Measurements from ENCODE around the gene COPG2. TPM values are rescaled to one million over a fixed set of nuclear protein-coding genes. Genes with fewer than 3 reads are reported as not detected.

The COPG2 gene
- total and polyA plus RNA-seq, 2 donors (not counting 1 experiment from before 2014, with no cell fraction given), result 6.1 to 13.4 TPM

DNA sequence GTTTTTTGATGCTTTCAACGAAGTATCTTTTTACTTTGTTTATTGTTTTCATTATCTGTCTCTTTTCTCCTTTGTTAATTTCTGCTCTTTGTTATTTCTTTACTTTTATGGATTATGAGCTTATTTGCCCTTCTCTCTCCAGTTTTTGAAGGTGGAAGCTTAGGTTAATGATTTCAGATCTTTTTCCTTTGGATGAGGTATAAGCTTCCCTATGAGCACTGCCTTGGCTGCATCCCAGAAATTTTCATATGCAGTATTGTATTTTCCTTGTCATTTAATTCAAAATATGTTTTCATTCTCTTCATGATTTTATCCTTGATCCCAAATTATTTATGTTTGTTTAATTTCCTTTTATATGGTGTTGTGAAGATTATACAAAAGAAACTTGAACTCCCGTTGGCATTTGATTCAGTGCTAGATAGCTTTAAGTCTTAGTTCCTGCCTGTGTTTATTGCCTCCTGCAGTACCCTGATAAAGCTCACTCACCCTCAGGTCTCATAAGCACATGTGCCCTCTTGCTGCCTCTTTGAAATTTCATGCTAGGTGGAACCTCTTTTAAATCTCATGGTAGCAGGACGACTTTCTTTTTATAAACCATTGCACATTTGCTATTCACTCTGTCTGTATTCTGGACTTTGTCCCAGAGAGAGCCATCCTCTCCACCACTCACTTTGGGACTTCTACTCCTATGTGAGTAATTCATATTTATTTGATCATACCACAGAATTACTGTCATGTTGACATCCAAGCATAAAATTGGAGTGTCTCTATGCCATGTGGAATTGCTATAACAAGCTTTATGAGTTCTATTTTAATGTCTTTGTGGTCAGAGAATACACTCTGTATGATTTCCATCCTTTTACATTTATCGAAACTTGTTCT lies 204.8 kb downstream of the COPG2 start:
- H2AFZ ChIP-seq (ENCODE audit: insufficient read depth, low read depth, low read length, poor library complexity, severe bottlenecking), result no peak overlapping the region
- H4K20me1 ChIP-seq (ENCODE audit: control insufficient read depth, insufficient read depth, low read length, poor library complexity, severe bottlenecking), result no peaks in the 10 kb centered on the region
- H3K9me3 ChIP-seq (ENCODE audit: control extremely low read depth in 1 of 3, control insufficient read depth in 2 of 3, insufficient read depth in 1 of 3, low read length in 2 of 3), result peaks cover 0 to 7% (median 3%) of the 10 kb centered on the region in 3 donors
- no peak overlapping the region for H3K4me3 Mint-ChIP-seq
- H3K9me3 Mint-ChIP-seq (ENCODE audit: insufficient read depth), result peaks cover 3% of the 10 kb centered on the region
- no peaks in the 10 kb centered on the region for H3K36me3 ChIP-seq (replicated peaks in 1 of 2; ENCODE audit: control extremely low read depth in 1 of 2, control insufficient read depth in 1 of 2, extremely low read depth in 1 of 2, insufficient read depth in 2 of 2, low read length in 1 of 2)
- H3K4me2 ChIP-seq (replicated peaks; ENCODE audit: low read depth, low read length, poor library complexity, severe bottlenecking), result no peak overlapping the region
- H3K79me2 ChIP-seq (ENCODE audit: control insufficient read depth, insufficient read depth, low read length), result no peaks in the 10 kb centered on the region
- no peak for ATAC-seq (ENCODE audit: low read depth)
- no peaks in the 10 kb centered on the region for H3K4me1 Mint-ChIP-seq
- POLR2A ChIA-PET, result no interaction called here
- no peak overlapping the region for H3K27ac Mint-ChIP-seq
- peaks cover 0 to 3% (median 0%) of the 10 kb centered on the region in 4 experiments for H3K27me3 ChIP-seq (replicated peaks in 1 of 4; ENCODE audit: control extremely low read depth in 1 of 4, control insufficient read depth in 3 of 4, insufficient read depth in 4 of 4, low read length in 3 of 4)
- intact Hi-C loops (cut with micrococcal nuclease), result no loop called here
- H3K9ac ChIP-seq (ENCODE audit: low read length), result no peak overlapping the region
- no peaks in the 10 kb centered on the region for H3K4me1 ChIP-seq (ENCODE audit: control insufficient read depth in 2 of 2, insufficient read depth in 2 of 2, low read length in 2 of 2)
- 33% methylated on average over 1 of the region's 4 CpGs for WGBS (ENCODE audit: insufficient coverage)
- H3K4me3 ChIP-seq (ENCODE audit: control extremely low read depth in 1 of 5, extremely low read depth in 1 of 5, insufficient read depth in 1 of 5, low read depth in 2 of 5, low read length in 4 of 5), result no peak overlapping the region
- CTCF ChIA-PET, result interaction anchor here (0.8 to 1.3 kb wide), 2 partner anchors 16 to 21 kb away, joined by 3 read pairs; no protein-coding TSS in a partner anchor
- TF ChIP-seq CTCF (IDR thresholded peaks at IDR 0.05) (no peak), EZH2 (IDR thresholded peaks at IDR 0.05; ENCODE audit: borderline replicate concordance, insufficient read depth, low read depth, low read length, poor library complexity, severe bottlenecking) (no peak)
- no peak for DNase-seq
- H3K27me3 Mint-ChIP-seq, result peaks cover 16% of the 10 kb centered on the region
- H3K27ac ChIP-seq (ENCODE audit: low read length in 2 of 2), result no peak overlapping the region

DNA sequence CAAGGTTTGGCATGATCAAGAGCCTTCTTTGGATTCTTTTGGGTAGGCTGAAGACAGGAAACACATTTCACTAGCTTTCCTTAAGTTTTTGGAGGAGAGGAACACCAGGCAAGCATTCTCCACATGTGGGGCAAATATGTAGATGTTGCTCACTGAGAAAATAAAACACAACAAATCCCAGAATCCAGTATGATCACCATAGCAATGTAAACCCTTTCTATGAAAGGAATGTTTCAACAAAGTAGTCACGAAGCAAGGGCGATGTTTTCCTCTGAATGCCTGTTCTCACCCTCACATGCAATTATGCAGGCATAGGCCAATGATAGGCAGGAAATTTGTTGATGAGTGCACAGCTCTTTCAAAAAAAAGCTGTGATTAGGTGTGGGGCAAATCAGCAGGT lies 207.3 kb downstream of the COPG2 start:
- Histone ChIP-seq H3K79me2 (ENCODE audit: control insufficient read depth, insufficient read depth, low read length) (no peaks in the 10 kb centered on the region), H3K4me2 (replicated peaks; ENCODE audit: low read depth, low read length, poor library complexity, severe bottlenecking) (no peak overlapping the region), H4K20me1 (ENCODE audit: control insufficient read depth, insufficient read depth, low read length, poor library complexity, severe bottlenecking) (no peaks in the 10 kb centered on the region), H3K4me3 (ENCODE audit: control extremely low read depth in 1 of 5, extremely low read depth in 1 of 5, insufficient read depth in 1 of 5, low read depth in 2 of 5, low read length in 4 of 5) (no peak overlapping the region), H2AFZ (ENCODE audit: insufficient read depth, low read depth, low read length, poor library complexity, severe bottlenecking) (no peak overlapping the region), H3K9me3 (ENCODE audit: control extremely low read depth in 1 of 3, control insufficient read depth in 2 of 3, insufficient read depth in 1 of 3, low read length in 2 of 3) (peaks cover 0 to 7% (median 4%) of the 10 kb centered on the region in 3 donors), H3K36me3 (replicated peaks in 1 of 2; ENCODE audit: control extremely low read depth in 1 of 2, control insufficient read depth in 1 of 2, extremely low read depth in 1 of 2, insufficient read depth in 2 of 2, low read length in 1 of 2) (no peaks in the 10 kb centered on the region), H3K27ac (ENCODE audit: low read length in 2 of 2) (no peak overlapping the region), H3K4me1 (ENCODE audit: control insufficient read depth in 2 of 2, insufficient read depth in 2 of 2, low read length in 2 of 2) (peaks cover 0 to 2% of the 10 kb centered on the region in 2 donors), H3K27me3 (replicated peaks in 1 of 4; ENCODE audit: control extremely low read depth in 1 of 4, control insufficient read depth in 3 of 4, insufficient read depth in 4 of 4, low read length in 3 of 4) (no peaks in the 10 kb centered on the region), H3K9ac (ENCODE audit: low read length) (no peak overlapping the region)
- DNase-seq, result no peak
- no peak overlapping the region for H3K27ac Mint-ChIP-seq
- WGBS (ENCODE audit: insufficient coverage), result no CpG with 5 or more reads among the region's 2 CpGs
- H3K4me1 Mint-ChIP-seq, result peaks cover 7% of the 10 kb centered on the region
- ATAC-seq (ENCODE audit: low read depth), result no peak
- TF ChIP-seq EZH2 (IDR thresholded peaks at IDR 0.05; ENCODE audit: borderline replicate concordance, insufficient read depth, low read depth, low read length, poor library complexity, severe bottlenecking) (no peak), CTCF (IDR thresholded peaks at IDR 0.05) (no peak)
- intact Hi-C loops (cut with micrococcal nuclease), result no loop called here
- ChIA-PET POLR2A (no interaction called here), CTCF (no interaction called here)
- peaks cover 9% of the 10 kb centered on the region for H3K27me3 Mint-ChIP-seq
- peaks cover 3% of the 10 kb centered on the region for H3K9me3 Mint-ChIP-seq (ENCODE audit: insufficient read depth)
- no peak overlapping the region for H3K4me3 Mint-ChIP-seq

Measured in B cell (primary cell).